Fibroblast of the conjunctiva (primary cell): ENCODE results near the gene C16orf92.

Source experiments
- DNase-seq: peaks from one replicate; pipeline ENCODE4 v3.0.0-alpha.2; 2010; ENCODE audit warnings: low read depth

C16orf92 gene

GRCh38 chr16:29989111-29989858 is 33.7 kb upstream of the C16orf92 start:
- DNase-seq, result no peak

GRCh38 chr16:29990034-29990433 is 33.0 kb upstream of the C16orf92 start:
- DNase-seq, result no peak

DNA sequence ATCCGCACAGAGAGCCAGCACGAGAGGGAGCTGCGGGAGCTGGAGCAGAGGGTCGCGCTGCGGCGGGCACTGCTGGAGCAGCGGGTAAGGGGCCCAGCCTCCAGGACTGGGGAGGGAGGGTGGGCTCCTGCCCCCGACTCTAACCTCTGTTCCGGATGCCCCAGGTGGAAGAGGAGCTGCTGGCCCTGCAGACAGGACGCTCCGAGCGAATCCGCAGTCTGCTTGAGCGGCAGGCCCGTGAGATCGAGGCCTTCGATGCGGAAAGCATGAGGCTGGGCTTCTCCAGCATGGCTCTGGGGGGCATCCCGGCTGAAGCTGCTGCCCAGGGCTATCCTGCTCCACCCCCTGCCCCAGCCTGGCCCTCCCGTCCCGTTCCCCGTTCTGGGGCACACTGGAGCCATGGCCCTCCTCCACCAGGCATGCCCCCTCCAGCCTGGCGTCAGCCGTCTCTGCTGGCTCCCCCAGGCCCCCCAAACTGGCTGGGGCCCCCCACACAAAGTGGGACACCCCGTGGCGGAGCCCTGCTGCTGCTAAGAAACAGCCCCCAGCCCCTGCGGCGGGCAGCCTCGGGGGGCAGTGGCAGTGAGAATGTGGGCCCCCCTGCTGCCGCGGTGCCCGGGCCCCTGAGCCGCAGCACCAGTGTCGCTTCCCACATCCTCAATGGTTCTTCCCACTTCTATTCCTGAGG is 32.0 kb upstream of the C16orf92 start:
- DNase-seq, result no peak

- DNase-seq, result no peak
Measured at GRCh38 chr16:29991571-29991904, 31.5 kb upstream of the C16orf92 start.

DNA sequence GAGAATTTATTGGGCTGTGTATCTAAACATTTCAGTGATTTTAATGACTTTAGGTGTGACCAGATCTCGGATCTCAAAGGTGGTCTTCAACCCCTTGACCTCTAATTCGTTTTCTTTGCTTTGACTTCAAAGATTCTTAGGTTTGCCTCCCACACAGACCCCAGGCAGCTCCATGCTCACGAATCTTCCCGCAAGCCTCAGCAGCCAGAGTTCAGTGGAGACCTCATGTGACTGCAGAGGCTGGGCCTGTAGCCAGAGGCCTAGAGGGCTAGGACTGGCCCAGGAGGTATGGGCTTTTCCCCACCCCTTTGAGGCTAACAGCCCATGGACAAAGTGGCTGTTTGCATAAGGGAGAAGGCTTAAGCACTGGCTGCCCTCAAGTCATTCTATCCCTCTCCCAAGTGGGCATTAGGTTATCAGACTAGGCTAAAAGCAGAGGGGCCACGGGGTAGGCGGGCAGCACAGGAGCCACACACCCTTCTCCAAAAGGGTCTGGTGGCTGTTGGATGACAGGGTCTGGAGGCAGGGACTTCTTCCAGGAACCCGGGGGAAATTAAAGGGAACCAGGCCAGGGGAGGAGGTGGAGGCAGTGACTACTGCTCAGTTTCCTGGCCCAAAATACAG is 30.5 kb upstream of the C16orf92 start:
- peak; percentile 40 for DNase-seq

DNA sequence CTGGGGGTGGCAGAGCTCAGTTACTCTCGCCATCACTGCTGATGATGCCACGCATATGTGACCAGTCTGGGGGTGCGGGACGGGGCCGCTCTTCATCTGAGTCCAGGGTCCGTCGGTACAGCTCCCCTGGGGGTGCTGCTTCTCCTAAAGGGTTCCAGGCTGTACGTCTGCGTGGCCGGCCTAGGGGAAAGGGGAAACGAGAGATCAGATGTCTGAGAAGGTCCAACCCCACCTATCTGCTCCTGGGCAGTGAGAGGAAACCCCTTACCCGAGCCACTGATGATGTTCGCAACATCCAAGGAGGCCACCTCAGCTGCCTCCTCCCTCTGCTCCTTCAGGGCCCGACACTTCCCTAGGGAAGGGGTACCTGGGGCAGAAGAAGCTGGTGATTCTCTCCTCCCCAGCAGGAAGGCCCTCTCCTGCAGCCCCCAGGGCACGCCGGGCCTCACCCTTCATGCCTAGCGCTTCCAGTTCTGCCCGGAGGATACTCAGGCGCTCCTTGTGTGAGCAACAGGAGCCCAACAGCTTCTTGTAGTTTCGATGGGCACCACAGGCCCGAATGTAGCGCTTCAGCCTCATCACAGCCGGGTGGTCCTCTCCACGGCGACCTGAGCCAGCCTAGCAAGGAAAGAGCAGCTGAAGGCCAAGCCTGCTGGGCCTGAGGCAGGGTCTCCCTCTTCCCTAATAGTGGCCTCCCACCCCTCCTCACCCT is 29.7 kb upstream of the C16orf92 start:
- no peak for DNase-seq

GRCh38 chr16:29993903-29994599 is 28.9 kb upstream of the C16orf92 start:
- DNase-seq, result no peak

- DNase-seq, result peak; percentile 16
Measured at GRCh38 chr16:29994600-29995323, 28.2 kb upstream of the C16orf92 start.

- DNase-seq, result peak; percentile 59
Measured at GRCh38 chr16:29995324-29995910, 27.6 kb upstream of the C16orf92 start, which contains the start of gene HIRIP3. TSS of gene HIRIP3 (minus strand) at chr16:29995617. CDS start at chr16:29995605, 12 bp downstream.

DNA sequence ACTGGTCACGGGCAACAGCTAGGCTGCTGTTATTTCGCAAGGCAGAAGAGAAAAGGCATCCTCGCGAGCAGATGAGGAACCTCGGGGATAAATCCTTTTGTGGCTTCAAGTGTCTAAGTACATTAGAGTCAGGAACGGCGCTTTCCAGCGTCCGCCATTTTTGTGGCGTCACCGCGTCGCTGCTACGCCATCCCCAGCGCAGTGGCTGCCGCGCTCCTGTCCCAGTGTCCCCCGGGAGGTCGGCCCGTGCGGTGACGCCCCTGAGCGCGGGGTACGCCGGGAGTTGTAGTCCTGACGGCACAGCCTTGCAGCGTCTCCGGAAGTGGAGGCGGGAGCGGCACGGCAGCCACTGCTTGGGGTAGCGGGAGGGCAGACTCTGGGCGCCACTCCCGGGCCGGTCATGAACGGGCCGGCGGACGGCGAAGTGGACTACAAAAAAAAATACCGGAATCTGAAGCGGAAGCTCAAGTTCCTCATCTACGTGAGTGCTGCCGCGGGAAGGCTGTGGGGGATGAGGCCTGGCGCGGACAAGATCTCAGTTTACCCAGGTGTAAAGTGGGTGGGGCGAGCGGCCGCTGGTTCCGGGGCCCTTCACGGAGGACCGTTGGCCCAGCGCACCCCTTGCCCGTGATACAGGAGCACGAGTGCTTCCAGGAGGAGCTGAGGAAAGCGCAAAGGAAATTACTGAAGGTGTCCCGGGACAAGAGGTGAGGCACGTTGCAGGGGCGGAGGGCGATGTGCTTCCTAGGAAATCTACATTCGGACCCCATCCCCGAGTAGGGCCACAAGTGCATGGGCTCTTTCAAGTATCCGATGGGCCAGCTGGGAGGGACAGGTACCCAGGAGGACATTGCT is 26.9 kb upstream of the C16orf92 start, which contains the start of gene INO80E:
Gene INO80E, plus strand, starts transcription at position 331 of the 855 bp plus-strand sequence. Its CDS starts 70 bp downstream, at position 401.
- peak; percentile 88 for DNase-seq

- no peak for DNase-seq
Measured at GRCh38 chr16:29996766-29997250, 26.2 kb upstream of the C16orf92 start.

GRCh38 chr16:29999605-30000004 is 23.4 kb upstream of the C16orf92 start:
- no peak for DNase-seq

DNA sequence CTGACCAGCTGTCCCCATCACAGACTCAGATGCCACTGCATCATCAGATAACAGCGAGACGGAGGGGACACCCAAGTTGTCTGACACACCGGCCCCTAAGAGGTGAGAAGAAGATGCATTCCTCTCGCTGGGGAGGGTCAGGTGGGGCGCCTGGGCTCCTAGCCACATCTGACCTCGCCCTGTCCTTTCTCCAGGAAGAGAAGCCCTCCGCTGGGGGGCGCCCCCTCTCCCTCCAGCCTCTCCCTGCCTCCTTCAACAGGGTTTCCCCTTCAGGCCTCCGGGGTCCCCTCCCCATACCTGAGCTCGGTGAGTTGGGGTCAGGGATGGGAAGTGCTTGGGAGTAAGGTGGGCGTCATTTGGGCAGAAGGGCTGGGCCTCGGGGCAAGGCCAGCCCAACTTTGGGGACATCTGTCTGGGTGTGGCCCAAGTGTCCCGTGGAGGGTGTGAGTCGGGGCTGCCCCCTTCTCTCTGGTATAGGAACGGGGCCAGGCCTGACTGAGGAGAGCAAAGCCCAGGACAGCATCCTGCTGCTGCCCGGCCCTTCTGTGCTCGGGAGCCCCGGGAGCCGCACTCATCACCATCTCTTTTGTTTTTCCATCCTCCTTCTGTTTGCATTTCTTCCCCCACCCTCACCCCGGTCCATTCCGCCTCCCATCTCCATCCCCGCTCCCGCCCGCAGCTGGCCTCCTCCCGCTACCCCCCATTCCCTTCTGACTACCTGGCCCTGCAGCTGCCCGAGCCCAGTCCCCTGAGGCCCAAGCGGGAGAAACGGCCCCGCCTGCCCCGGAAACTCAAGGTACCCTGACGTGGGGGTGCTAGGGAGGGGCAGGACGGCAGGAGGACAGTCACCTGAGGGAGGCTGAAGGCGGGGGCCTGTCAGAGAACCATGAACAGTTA is 22.0 kb upstream of the C16orf92 start:
- DNase-seq, result no peak

- DNase-seq, result no peak
Measured at GRCh38 chr16:30002614-30003346, 20.2 kb upstream of the C16orf92 start.

- DNase-seq, result no peak
Measured at GRCh38 chr16:30003670-30004423, 19.2 kb upstream of the C16orf92 start.

DNA sequence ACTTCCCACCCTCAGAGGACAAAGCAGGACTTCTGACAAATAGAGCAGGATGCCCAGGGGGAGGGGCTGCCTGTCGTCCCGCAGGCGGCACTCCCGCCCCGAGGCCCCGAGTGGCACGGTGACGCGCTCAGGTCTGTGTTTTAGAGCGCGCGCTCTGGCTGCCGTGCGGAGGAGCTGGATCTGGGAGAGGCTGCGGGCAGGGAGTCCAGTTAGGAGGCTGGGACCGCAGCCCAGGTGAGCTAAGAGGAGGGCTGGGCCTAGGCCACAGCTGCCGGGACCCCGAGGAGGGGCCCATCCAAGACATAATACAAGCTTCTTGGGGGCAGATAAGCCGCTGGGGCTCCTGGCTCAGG is 18.6 kb upstream of the C16orf92 start:
- DNase-seq, result no peak

DNA sequence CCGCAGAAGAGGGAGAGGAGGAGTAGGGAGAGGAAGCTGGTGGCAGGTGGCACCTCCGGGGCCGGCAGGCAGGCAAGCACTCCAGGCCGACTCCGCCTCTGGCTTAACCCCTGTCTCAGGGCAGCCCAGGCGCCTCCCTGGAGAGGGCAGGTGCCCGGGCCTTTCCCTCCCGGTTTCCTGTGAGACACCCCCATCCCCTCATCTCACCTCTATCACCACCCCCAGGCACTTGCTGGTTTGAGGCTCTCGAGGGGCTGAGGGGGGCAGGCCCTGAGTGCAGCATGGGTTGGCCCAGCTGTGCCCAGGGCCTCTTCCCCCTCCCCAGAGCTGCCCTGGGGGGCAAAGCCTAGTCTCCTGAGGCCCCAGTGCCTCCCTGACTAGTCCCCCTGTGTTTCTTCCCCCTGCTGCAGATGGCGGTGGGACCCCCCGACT is 18.2 kb upstream of the C16orf92 start:
- no peak for DNase-seq
